ENCODE data around the gene GRAMD4. TPM values are rescaled to one million over a fixed set of nuclear protein-coding genes. Genes with fewer than 3 reads are reported as not detected.

GRAMD4 gene
- total and polyA plus RNA-seq, 10 of the 15 experiments (the other 5 are each of a cell fraction or from before 2014, with no cell fraction given) = 0.21 to 45.5 (median 10.6) TPM

GRCh38 chr22:46593211-46593681 is 26.9 kb upstream of the GRAMD4 start:
- peak overlapping the region; percentile 37; the same call in 1 of the 2 replicates for H3K4me3 ChIP-seq
- no peaks in the 10 kb centered on the region for H3K9me3 ChIP-seq (replicated peaks; ENCODE audit: control insufficient read depth, insufficient read depth, low read length)
- no TSS peak for BruUV-seq (replicated peaks)
- intact Hi-C loops (cut with micrococcal nuclease; ENCODE audit: unreplicated experiment) (loop anchor here (10.0 kb wide), 1 partner anchor 182 kb away; no protein-coding TSS in a partner anchor), in situ Hi-C loops (cut with MboI) (no loop called here)
- H3K27ac ChIP-seq (ENCODE audit: control insufficient read depth, insufficient read depth) = peak overlapping the region; percentile 94
- ATAC-seq = peak; percentile 66
- H3K4me2 ChIP-seq (ENCODE audit: control insufficient read depth, insufficient read depth) = peak overlapping the region; percentile 98
- ChIA-PET CTCF (no interaction called here), POLR2A (no interaction called here), SMC1A (ENCODE audit: uncharacterized antibody, unreplicated experiment) (no interaction called here), RAD21 (ENCODE audit: unreplicated experiment) (interaction anchor here (0.9 to 1.4 kb wide), 2 partner anchors 13 to 21 kb away, joined by 3 to 5 read pairs; no protein-coding TSS in a partner anchor)
- no peaks in the 10 kb centered on the region for H4K20me1 ChIP-seq (ENCODE audit: control insufficient read depth, insufficient read depth)
- DNase-seq (ENCODE audit: low read depth, low spot score) = no peak
- no peaks in the 10 kb centered on the region; a peak in 1 of 4 replicates for H3K36me3 ChIP-seq (ENCODE audit: control insufficient read depth in 2 of 2, insufficient read depth in 2 of 2, low read length in 1 of 2)
- no peaks in the 10 kb centered on the region; the same call in none of the 2 replicates for H3K79me2 ChIP-seq (ENCODE audit: control insufficient read depth, insufficient read depth, low read length)
- FAIRE-seq = peak; percentile 57
- H2AFZ ChIP-seq (ENCODE audit: control insufficient read depth, low read depth, low read length) = peak overlapping the region; percentile 66
- TF ChIP-seq RELA (IDR thresholded peaks at IDR 0.05; ENCODE audit: borderline replicate concordance, partially characterized antibody) (no peak), ZBTB33 (IDR thresholded peaks at IDR 0.05) (no peak), TCF7 (IDR thresholded peaks at IDR 0.05; ENCODE audit: borderline replicate concordance) (no peak), NFYA (IDR thresholded peaks at IDR 0.05; ENCODE audit: borderline replicate concordance, low read depth, low read length) (no peak), GABPA (IDR thresholded peaks at IDR 0.05; ENCODE audit: low read depth) (no peak), SPI1 (IDR thresholded peaks at IDR 0.05; ENCODE audit: borderline replicate concordance, insufficient read depth, low read depth, low read length) (peak; percentile 74), GATAD2B (conservative IDR thresholded peaks at IDR 0.05; ENCODE audit: low read depth) (peak; percentile 52; the same call in 1 of the 2 replicates), STAT1 (conservative IDR thresholded peaks at IDR 0.05) (no peak), BMI1 (IDR thresholded peaks at IDR 0.05; ENCODE audit: borderline replicate concordance) (no peak), SRF (IDR thresholded peaks at IDR 0.05; ENCODE audit: low read depth in 2 of 2, low read length in 2 of 2) (peak; percentile 18 to 28; a peak in 1 of 4 replicates), NR2C2 (IDR thresholded peaks at IDR 0.05; ENCODE audit: borderline replicate concordance, control insufficient read depth, insufficient read length, low read depth) (no peak), SREBF2 (IDR thresholded peaks at IDR 0.05; ENCODE audit: low read length) (no peak), IKZF1 (conservative IDR thresholded peaks at IDR 0.05) (peak; percentile 5; the same call in 1 of the 2 replicates), HDGF (IDR thresholded peaks at IDR 0.05) (0 out of 2 replicates have a peak, but pooled peaks have one; percentile 49), SKIL (IDR thresholded peaks at IDR 0.05; ENCODE audit: low read depth, poor library complexity, severe bottlenecking) (no peak), LARP7 (IDR thresholded peaks at IDR 0.05) (peak; percentile 65; the same call in 1 of the 2 replicates), POLR2A (IDR thresholded peaks at IDR 0.05; ENCODE audit: low read depth, low read length) (0 out of 2 replicates have a peak, but pooled peaks have one; percentile 38), RBBP5 (conservative IDR thresholded peaks at IDR 0.05) (no peak), RAD51 (IDR thresholded peaks at IDR 0.05) (no peak), BACH1 (IDR thresholded peaks at IDR 0.05; ENCODE audit: borderline replicate concordance) (no peak)
- H3K4me1 ChIP-seq (ENCODE audit: control insufficient read depth, insufficient read depth, low read length) = peaks cover 38% of the 10 kb centered on the region
- H3K9ac ChIP-seq (ENCODE audit: control insufficient read depth, insufficient read depth, low read length) = peak overlapping the region; percentile 69
- WGBS (ENCODE audit: insufficient coverage, insufficient replicate concordance, low lambda C conversion rate, missing lambda C conversion rate) = 26% methylated on average over 19 of the region's 19 CpGs
- no peaks in the 10 kb centered on the region for H3K27me3 ChIP-seq (replicated peaks in 1 of 2; ENCODE audit: control insufficient read depth in 2 of 2, insufficient read depth in 2 of 2, low read length in 1 of 2)
